ENCODE results near the gene BDKRB2. TPM values are rescaled to one million over a fixed set of nuclear protein-coding genes. Genes with fewer than 3 reads are reported as not detected.
A peak's percentile ranks its signal among the peaks of the same experiment; 100 is the strongest.

The BDKRB2 gene
- total and polyA plus RNA-seq, 2 of the 4 experiments (the other 2 are of a cell fraction) = 60.9 to 73.1 TPM

DNA sequence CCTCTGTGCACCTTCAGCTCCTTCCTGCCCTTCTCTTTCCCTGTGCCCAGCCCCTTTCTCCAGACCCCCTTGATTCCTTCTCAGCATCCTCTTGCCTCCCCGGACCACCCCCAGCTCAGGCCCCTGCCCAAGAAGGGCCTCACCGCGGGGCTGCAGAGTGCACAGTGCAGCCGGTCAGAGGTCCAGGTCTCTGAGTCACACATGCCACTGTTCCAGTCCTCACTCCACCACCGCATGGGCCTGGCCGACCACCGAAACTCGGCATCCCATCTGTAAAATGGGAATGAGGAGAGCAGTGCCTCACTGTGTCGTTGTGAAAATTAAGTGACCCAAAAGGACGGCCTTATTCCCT, 64.7 kb downstream of the BDKRB2 start:
- H3K27ac ChIP-seq (ENCODE audit: insufficient read depth, low read length) = peak overlapping the region; percentile 75
- H2BK5ac ChIP-seq (ENCODE audit: low read depth, low read length, poor library complexity, severe bottlenecking) = peak overlapping the region; percentile 87
- ATAC-seq (ENCODE audit: low read depth) = peak; percentile 22
- peak overlapping the region; percentile 91 for H3K4ac ChIP-seq (ENCODE audit: low read depth, low read length)
- H4K5ac ChIP-seq (ENCODE audit: low read depth, low read length) = peak overlapping the region; percentile 74
- peak overlapping the region; percentile 43 for H3K23ac ChIP-seq (ENCODE audit: low read depth, low read length)
- peak overlapping the region; percentile 76; the same call in 2 of the 3 replicates for H2BK15ac ChIP-seq (ENCODE audit: low read depth, low read length)
- peaks cover 40% of the 10 kb centered on the region for H3K4me1 ChIP-seq (ENCODE audit: control insufficient read depth, insufficient read depth, low read length)
- 78% methylated on average over 5 of the region's 10 CpGs; no CpG with 5 or more reads in 1 of the 2 experiments for WGBS, 2 experiments (ENCODE audit: extremely low coverage in 2 of 2, insufficient read length in 1 of 2)
- H3K9ac ChIP-seq (ENCODE audit: low read depth, low read length) = peak overlapping the region; percentile 2
- peak overlapping the region; percentile 67 for H2AFZ ChIP-seq (replicated peaks; ENCODE audit: low read length, poor library complexity)
- BruUV-seq (replicated peaks) = no TSS peak
- H3K27me3 ChIP-seq (ENCODE audit: control insufficient read depth, insufficient read depth, low read length) = no peaks in the 10 kb centered on the region
- TF ChIP-seq FOS (IDR thresholded peaks at IDR 0.05; ENCODE audit: low read depth, low read length) = no peak
- no peak for TF ChIP-seq CEBPB (IDR thresholded peaks at IDR 0.05; ENCODE audit: low read depth, low read length)
- no peak for TF ChIP-seq BHLHE40 (IDR thresholded peaks at IDR 0.05; ENCODE audit: low read depth, low read length)
- TF ChIP-seq, protein P1, sequence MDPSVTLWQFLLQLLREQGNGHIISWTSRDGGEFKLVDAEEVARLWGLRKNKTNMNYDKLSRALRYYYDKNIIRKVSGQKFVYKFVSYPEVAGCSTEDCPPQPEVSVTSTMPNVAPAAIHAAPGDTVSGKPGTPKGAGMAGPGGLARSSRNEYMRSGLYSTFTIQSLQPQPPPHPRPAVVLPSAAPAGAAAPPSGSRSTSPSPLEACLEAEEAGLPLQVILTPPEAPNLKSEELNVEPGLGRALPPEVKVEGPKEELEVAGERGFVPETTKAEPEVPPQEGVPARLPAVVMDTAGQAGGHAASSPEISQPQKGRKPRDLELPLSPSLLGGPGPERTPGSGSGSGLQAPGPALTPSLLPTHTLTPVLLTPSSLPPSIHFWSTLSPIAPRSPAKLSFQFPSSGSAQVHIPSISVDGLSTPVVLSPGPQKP (IDR thresholded peaks at IDR 0.05; ENCODE audit: borderline replicate concordance, low read depth, low read length) = no peak
- TF ChIP-seq MAZ (IDR thresholded peaks at IDR 0.05; ENCODE audit: borderline replicate concordance, low read depth, low read length) = no peak
- TF ChIP-seq CHD1 (IDR thresholded peaks at IDR 0.05; ENCODE audit: low read depth, low read length) = no peak
- TF ChIP-seq MXI1 (IDR thresholded peaks at IDR 0.05; ENCODE audit: borderline replicate concordance, low read depth, low read length) = no peak
- TF ChIP-seq RAD21 (IDR thresholded peaks at IDR 0.05; ENCODE audit: low read length) = no peak
- TF ChIP-seq, protein P2, sequence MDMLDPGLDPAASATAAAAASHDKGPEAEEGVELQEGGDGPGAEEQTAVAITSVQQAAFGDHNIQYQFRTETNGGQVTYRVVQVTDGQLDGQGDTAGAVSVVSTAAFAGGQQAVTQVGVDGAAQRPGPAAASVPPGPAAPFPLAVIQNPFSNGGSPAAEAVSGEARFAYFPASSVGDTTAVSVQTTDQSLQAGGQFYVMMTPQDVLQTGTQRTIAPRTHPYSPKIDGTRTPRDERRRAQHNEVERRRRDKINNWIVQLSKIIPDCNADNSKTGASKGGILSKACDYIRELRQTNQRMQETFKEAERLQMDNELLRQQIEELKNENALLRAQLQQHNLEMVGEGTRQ (IDR thresholded peaks at IDR 0.05; ENCODE audit: low read depth, low read length) = no peak
- peak overlapping the region; percentile 95 for H2AK9ac ChIP-seq (replicated peaks; ENCODE audit: low read depth, low read length, poor library complexity)
- peaks cover 10 to 45% of the 10 kb centered on the region in 2 experiments for H3K79me1 ChIP-seq (ENCODE audit: low read depth in 1 of 2, low read length in 2 of 2)
- H3K56ac ChIP-seq (ENCODE audit: extremely low read depth, insufficient read depth, low read length) = peak overlapping the region; percentile 55; the same call in 1 of the 2 replicates
- H4K8ac ChIP-seq (ENCODE audit: low read depth in 2 of 2, low read length in 2 of 2) = peak overlapping the region; percentile 63 to 78
- H3K18ac ChIP-seq (ENCODE audit: low read depth, low read length) = peak overlapping the region; percentile 97
- ChIA-PET CTCF (interaction anchor here (1.1 kb wide), 1 partner anchor 169 kb away, joined by 5 read pairs; no protein-coding TSS in a partner anchor), POLR2A (ENCODE audit: unreplicated experiment) (no interaction called here)
- H2AK5ac ChIP-seq (ENCODE audit: low read depth, low read length) = peak overlapping the region; percentile 73
- 0 out of 2 replicates have a peak, but pooled peaks cover 2% of the 10 kb centered on the region for H3K9me3 ChIP-seq (ENCODE audit: control insufficient read depth, insufficient read depth, low read length)
- no peak overlapping the region; the same call in 1 of the 2 replicates for H3K4me2 ChIP-seq (ENCODE audit: low read depth, low read length)
- peaks cover 28% of the 10 kb centered on the region for H3K36me3 ChIP-seq (ENCODE audit: control insufficient read depth, insufficient read depth, low read length)
- H2BK20ac ChIP-seq (ENCODE audit: low read depth, low read length) = peak overlapping the region; percentile 76
- intact Hi-C loops (cut with micrococcal nuclease) = loop anchor here (1.0 to 10.0 kb wide), 3 partner anchors 147 to 735 kb away; partner anchors contain the start of gene GLRX5
- peaks cover 5% of the 10 kb centered on the region; the same call in 1 of the 2 replicates for H4K20me1 ChIP-seq (ENCODE audit: insufficient read depth, low read length)
- peak overlapping the region; percentile 78 for H4K91ac ChIP-seq (ENCODE audit: insufficient read depth, low read depth, low read length)
- H2BK120ac ChIP-seq (ENCODE audit: low read depth, low read length) = peak overlapping the region; percentile 94
- H3K9me1 ChIP-seq (ENCODE audit: insufficient read depth, low read length) = peaks cover 28% of the 10 kb centered on the region
- H3K4me3 ChIP-seq (ENCODE audit: insufficient read depth, low read depth, low read length) = no peak overlapping the region
- dilution Hi-C loops (cut with HindIII; ENCODE audit: low sequenced_read_pairs, unreplicated experiment) = no loop called here
- H3K14ac ChIP-seq (replicated peaks; ENCODE audit: low read depth, low read length) = peak overlapping the region; percentile 62
- no peak for DNase-seq
- in situ Hi-C loops (cut with MboI; ENCODE audit: low sequenced_read_pairs) = loop anchor here (25.0 kb wide), 1 partner anchor 732 kb away; the partner anchor contains the start of gene GLRX5

Data from IMR-90 (cell line).